ENCODE data around the gene IL17RE. TPM values are rescaled to one million over a fixed set of nuclear protein-coding genes. Genes with fewer than 3 reads are reported as not detected.

IL17RE gene
- total RNA-seq, 4 donors from 2014 or later = 0.99 to 1.7 (median 1.2) TPM

DNA sequence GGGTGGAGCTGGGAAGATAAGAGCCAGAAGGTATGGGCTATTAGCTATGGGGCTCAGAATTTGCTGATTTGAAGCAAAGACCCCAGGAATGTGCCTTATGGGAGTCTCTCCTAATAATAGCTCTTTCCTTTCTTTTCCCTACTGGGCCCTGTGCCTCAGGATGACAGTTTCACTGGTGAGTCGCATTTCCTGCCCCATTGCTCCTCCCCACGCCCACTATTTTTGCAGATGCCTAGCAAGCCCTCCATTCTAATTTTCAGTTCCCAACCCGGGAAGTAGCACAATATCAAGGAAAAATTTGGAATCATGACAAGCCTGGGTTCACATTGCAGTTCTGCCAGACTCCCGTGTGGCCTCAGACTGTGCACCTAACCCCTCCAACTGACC is 583 bp downstream of the IL17RE start:
- intact Hi-C loops (cut with DNase I) = no loop called here
- Histone ChIP-seq H3K9me3 (no peaks in the 10 kb centered on the region), H3K4me3 (peak overlapping the region in 3 of 4 donors; percentile 15 to 39 (median 16)), H3K27ac (replicated peaks in 1 of 4) (no peak overlapping the region), H3K4me1 (peaks cover 0 to 24% (median 14%) of the 10 kb centered on the region in 4 donors), H3K27me3 (no peaks in the 10 kb centered on the region), H3K36me3 (no peaks in the 10 kb centered on the region)
- no peak for DNase-seq (ENCODE audit: extremely low spot score)
- TF ChIP-seq EP300 (IDR thresholded peaks at IDR 0.05) (no peak), POLR2AphosphoS5 (IDR thresholded peaks at IDR 0.05) (no peak), POLR2A (IDR thresholded peaks at IDR 0.05; ENCODE audit: low read depth) (no peak)
- TF ChIP-seq, protein P1, sequence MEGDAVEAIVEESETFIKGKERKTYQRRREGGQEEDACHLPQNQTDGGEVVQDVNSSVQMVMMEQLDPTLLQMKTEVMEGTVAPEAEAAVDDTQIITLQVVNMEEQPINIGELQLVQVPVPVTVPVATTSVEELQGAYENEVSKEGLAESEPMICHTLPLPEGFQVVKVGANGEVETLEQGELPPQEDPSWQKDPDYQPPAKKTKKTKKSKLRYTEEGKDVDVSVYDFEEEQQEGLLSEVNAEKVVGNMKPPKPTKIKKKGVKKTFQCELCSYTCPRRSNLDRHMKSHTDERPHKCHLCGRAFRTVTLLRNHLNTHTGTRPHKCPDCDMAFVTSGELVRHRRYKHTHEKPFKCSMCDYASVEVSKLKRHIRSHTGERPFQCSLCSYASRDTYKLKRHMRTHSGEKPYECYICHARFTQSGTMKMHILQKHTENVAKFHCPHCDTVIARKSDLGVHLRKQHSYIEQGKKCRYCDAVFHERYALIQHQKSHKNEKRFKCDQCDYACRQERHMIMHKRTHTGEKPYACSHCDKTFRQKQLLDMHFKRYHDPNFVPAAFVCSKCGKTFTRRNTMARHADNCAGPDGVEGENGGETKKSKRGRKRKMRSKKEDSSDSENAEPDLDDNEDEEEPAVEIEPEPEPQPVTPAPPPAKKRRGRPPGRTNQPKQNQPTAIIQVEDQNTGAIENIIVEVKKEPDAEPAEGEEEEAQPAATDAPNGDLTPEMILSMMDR (IDR thresholded peaks at IDR 0.05) = no peak
- WGBS = 35% methylated on average over 4 of the region's 4 CpGs

DNA sequence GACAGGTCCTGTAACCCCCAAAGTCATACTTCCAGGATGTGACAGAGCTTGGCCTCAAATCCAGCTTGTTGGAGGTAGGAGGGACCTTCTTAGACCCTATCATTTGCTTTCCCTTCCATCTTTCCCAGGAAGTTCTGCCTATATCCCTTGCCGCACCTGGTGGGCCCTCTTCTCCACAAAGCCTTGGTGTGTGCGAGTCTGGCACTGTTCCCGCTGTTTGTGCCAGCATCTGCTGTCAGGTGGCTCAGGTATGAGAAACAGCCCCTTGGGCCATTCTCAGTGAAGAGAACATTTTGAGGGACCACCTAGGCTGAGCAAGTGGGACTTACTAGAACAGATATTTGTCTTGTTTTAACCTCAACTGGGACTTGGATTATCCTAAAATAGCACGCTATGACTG is 1.3 kb downstream of the IL17RE start:
- no peaks in the 10 kb centered on the region for H3K9me3 ChIP-seq
- no peaks in the 10 kb centered on the region for H3K36me3 ChIP-seq
- no peak for DNase-seq (ENCODE audit: extremely low spot score)
- 98% methylated on average over 4 of the region's 4 CpGs for WGBS
- no peak overlapping the region for H3K27ac ChIP-seq (replicated peaks in 1 of 4)
- no peaks in the 10 kb centered on the region for H3K27me3 ChIP-seq
- H3K4me3 ChIP-seq = no peak overlapping the region
- H3K4me1 ChIP-seq = peaks cover 0 to 17% (median 7%) of the 10 kb centered on the region in 4 donors
- intact Hi-C loops (cut with DNase I) = no loop called here
- no peak for TF ChIP-seq POLR2A (IDR thresholded peaks at IDR 0.05; ENCODE audit: low read depth)
- TF ChIP-seq, protein P1 (IDR thresholded peaks at IDR 0.05) = no peak
- no peak for TF ChIP-seq POLR2AphosphoS5 (IDR thresholded peaks at IDR 0.05)
- TF ChIP-seq EP300 (IDR thresholded peaks at IDR 0.05) = no peak

DNA sequence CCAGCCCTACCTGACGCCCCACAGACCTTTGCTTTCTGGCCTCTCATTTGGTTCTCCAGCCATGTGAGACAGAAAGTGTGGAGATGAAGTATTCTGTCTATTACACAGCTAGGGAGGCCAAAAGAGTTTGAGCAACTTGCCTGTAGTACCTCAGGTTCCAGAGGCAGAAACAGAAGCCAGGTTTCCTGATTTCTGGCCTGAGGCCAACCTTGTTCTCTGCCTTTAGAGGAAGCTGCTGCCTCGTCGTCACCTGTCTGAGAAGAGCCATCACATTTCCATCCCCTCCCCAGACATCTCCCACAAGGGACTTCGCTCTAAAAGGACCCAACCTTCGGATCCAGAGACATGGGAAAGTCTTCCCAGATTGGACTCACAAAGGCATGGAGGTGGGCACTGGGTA is 3.8 kb downstream of the IL17RE start:
- H3K4me3 ChIP-seq = no peak overlapping the region
- TF ChIP-seq POLR2AphosphoS5 (IDR thresholded peaks at IDR 0.05) (no peak), POLR2A (IDR thresholded peaks at IDR 0.05; ENCODE audit: low read depth) (no peak)
- H3K36me3 ChIP-seq = no peaks in the 10 kb centered on the region
- intact Hi-C loops (cut with DNase I) = no loop called here
- H3K27ac ChIP-seq (replicated peaks in 1 of 4) = no peak overlapping the region
- 92% methylated on average over 5 of the region's 5 CpGs for WGBS
- H3K4me1 ChIP-seq = peaks cover 0 to 16% (median 4%) of the 10 kb centered on the region in 4 donors
- no peaks in the 10 kb centered on the region for H3K27me3 ChIP-seq
- no peak for DNase-seq (ENCODE audit: extremely low spot score)
- no peaks in the 10 kb centered on the region for H3K9me3 ChIP-seq

DNA sequence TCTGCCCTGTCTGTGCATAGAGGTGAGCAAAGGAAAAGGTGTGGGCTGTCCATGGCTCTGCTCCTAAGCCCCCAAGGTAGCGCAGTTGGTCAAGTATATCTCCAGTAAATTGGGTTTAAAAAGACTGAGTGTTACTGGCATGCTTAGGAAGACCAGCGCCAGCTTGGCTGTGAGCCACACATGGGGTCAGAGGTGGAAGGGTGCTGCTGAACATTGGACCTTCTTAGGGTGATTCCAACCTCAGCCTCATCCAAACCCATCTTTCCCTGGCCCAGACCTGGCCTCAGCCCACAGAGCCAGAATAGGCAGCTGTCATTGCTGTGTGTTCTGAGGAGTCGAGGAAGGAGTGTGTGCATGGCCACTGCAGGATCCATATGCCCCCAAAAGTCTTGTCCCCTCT is 5.6 kb downstream of the IL17RE start:
- DNase-seq (ENCODE audit: extremely low spot score) = no peak
- Histone ChIP-seq H3K27ac (replicated peaks in 1 of 4) (no peak overlapping the region), H3K9me3 (no peaks in the 10 kb centered on the region), H3K36me3 (no peaks in the 10 kb centered on the region), H3K27me3 (no peaks in the 10 kb centered on the region), H3K4me1 (peaks cover 0 to 4% (median under 1%) of the 10 kb centered on the region in 4 donors), H3K4me3 (no peak overlapping the region)
- TF ChIP-seq, protein P1 (IDR thresholded peaks at IDR 0.05) = no peak
- no peak for TF ChIP-seq POLR2AphosphoS5 (IDR thresholded peaks at IDR 0.05)
- TF ChIP-seq EP300 (IDR thresholded peaks at IDR 0.05) = no peak
- no peak for TF ChIP-seq POLR2A (IDR thresholded peaks at IDR 0.05; ENCODE audit: low read depth)
- intact Hi-C loops (cut with DNase I) = no loop called here
- 97% methylated on average over 3 of the region's 3 CpGs for WGBS

DNA sequence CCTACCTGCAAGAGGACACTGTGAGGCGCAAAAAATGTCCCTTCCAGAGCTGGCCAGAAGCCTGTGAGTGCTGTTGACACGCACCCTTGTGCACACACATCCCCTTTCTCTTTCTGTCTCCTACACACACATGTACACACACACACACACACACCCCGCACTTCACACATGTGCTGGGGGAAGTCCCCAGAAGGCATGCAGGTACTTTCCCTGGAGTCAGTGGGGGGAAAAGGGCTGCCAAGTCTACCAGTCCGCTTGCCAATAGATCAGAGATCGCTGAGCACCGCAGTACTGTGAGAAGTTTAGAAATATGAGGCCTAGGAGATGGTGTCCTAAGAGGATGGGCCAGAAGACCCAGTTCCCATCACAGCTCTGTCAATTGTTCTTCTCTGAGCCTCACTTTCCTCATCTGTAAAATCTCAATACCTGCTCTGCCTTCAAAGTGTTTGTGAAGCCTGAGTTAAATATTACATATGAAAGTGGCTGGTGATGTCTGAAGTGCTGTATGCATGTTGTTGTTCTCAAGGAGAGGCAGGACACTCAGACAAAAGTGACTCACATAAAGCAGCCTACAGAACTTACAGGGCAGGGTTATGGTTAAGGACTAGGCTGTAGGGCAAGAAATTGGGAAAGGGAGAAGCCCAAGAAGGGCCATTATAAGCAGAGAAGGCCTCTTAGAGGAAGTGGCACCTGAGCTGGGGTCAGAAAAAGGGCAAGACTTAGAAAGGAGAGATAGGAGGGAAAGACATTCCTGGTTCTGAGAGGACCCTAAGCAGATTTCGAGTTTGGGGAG is 6.8 kb downstream of the IL17RE start:
- WGBS = 91% methylated on average over 7 of the region's 7 CpGs
- Histone ChIP-seq H3K27ac (replicated peaks in 1 of 4) (no peak overlapping the region), H3K27me3 (no peaks in the 10 kb centered on the region), H3K4me3 (no peak overlapping the region), H3K36me3 (no peaks in the 10 kb centered on the region), H3K9me3 (no peaks in the 10 kb centered on the region), H3K4me1 (peaks cover 1 to 12% (median 10%) of the 10 kb centered on the region in 4 donors)
- intact Hi-C loops (cut with DNase I) = no loop called here
- no peak for DNase-seq (ENCODE audit: extremely low spot score)
- TF ChIP-seq EP300 (IDR thresholded peaks at IDR 0.05) (no peak), POLR2AphosphoS5 (IDR thresholded peaks at IDR 0.05) (no peak), POLR2A (IDR thresholded peaks at IDR 0.05; ENCODE audit: low read depth) (no peak)
- TF ChIP-seq, protein P1 (IDR thresholded peaks at IDR 0.05) = no peak

Data from esophagus muscularis mucosa (tissue), 4 donors.